ENCODE results near the gene OR13C9.
"Not testable (repeated sequence)": the region's sequence is repeated elsewhere in the genome, so short reads cannot be mapped to it uniquely, and the experiment has no call there.

Gene OR13C9

GRCh38 chr9:104618104-104618503 is at the start of gene OR13C9:
OR13C9 (minus strand) TSS chr9:104618204; CDS start chr9:104618204, 0 bp downstream.
- no peak for DNase-seq (ENCODE audit: low spot score)

GRCh38 chr9:104658496-104659195 is 40.6 kb upstream of the OR13C9 start:
- DNase-seq (ENCODE audit: low spot score), result no peak

- DNase-seq (ENCODE audit: low spot score), result no peak
These were observed 17.5 kb upstream of the OR13C9 start for GRCh38 chr9:104635456-104635855.

- DNase-seq (ENCODE audit: low spot score), result no peak
These were observed 16.0 kb upstream of the OR13C9 start for GRCh38 chr9:104633976-104634520.

- not testable (repeated sequence) for DNase-seq (ENCODE audit: low spot score)
These were observed 8.0 kb upstream of the OR13C9 start for GRCh38 chr9:104625964-104626363.

GRCh38 chr9:104617418-104617817 is 586 bp downstream of the OR13C9 start:
- no peak for DNase-seq (ENCODE audit: low spot score)

GRCh38 chr9:104611213-104611612 is 6.8 kb downstream of the OR13C9 start:
- no peak for DNase-seq (ENCODE audit: low spot score)

GRCh38 chr9:104608336-104608735 is 9.7 kb downstream of the OR13C9 start:
- no peak for DNase-seq (ENCODE audit: low spot score)

- DNase-seq (ENCODE audit: low spot score), result no peak
These were observed 11.9 kb downstream of the OR13C9 start for GRCh38 chr9:104606152-104606551.

GRCh38 chr9:104605527-104605926 is 12.5 kb downstream of the OR13C9 start, which contains the start of gene OR13C2:
OR13C2 (minus strand) TSS chr9:104605627; CDS start chr9:104605627, 0 bp downstream.
- DNase-seq (ENCODE audit: low spot score), result not testable (repeated sequence)

GRCh38 chr9:104604801-104605200 is 13.2 kb downstream of the OR13C9 start:
- DNase-seq (ENCODE audit: low spot score), result no peak

- DNase-seq (ENCODE audit: low spot score), result not testable (repeated sequence)
These were observed 18.7 kb downstream of the OR13C9 start, which contains the start of gene OR13C5 for GRCh38 chr9:104599313-104599712. OR13C5 (minus strand) TSS chr9:104599413; CDS start chr9:104599413, 0 bp downstream.

GRCh38 chr9:104598749-104599148 is 19.3 kb downstream of the OR13C9 start:
- not testable (repeated sequence) for DNase-seq (ENCODE audit: low spot score)

- no peak for DNase-seq (ENCODE audit: low spot score)
These were observed 28.4 kb downstream of the OR13C9 start for GRCh38 chr9:104589626-104590025.

- DNase-seq (ENCODE audit: low spot score), result no peak
These were observed 31.4 kb downstream of the OR13C9 start for GRCh38 chr9:104586496-104587180.

- DNase-seq (ENCODE audit: low spot score), result no peak
These were observed 37.4 kb downstream of the OR13C9 start for GRCh38 chr9:104580562-104580961.

GRCh38 chr9:104577263-104577662 is 40.7 kb downstream of the OR13C9 start:
- DNase-seq (ENCODE audit: low spot score), result no peak

- no peak for DNase-seq (ENCODE audit: low spot score)
These were observed 42.5 kb downstream of the OR13C9 start for GRCh38 chr9:104575456-104575855.

- DNase-seq (ENCODE audit: low spot score), result no peak
These were observed 45.4 kb downstream of the OR13C9 start for GRCh38 chr9:104572612-104573011.

- no peak for DNase-seq (ENCODE audit: low spot score)
These were observed 49.1 kb downstream of the OR13C9 start, which contains the start of gene OR13C8 for GRCh38 chr9:104568868-104569267. OR13C8 (plus strand) TSS chr9:104569168; CDS start chr9:104569168, 0 bp downstream.

Measured in germinal center (tissue), 1 donor.